NK-92 treated with Interleukin-12 subunit alpha and Interleukin-12 subunit beta, amount 100 ng/mL, for 24 hours (cell line): ENCODE measurements around the gene DRG2.

Experiments used
- DNase-seq: peaks from one replicate; lab custom pipeline; 2025; lab: John Stamatoyannopoulos, UW

Gene DRG2

DNA sequence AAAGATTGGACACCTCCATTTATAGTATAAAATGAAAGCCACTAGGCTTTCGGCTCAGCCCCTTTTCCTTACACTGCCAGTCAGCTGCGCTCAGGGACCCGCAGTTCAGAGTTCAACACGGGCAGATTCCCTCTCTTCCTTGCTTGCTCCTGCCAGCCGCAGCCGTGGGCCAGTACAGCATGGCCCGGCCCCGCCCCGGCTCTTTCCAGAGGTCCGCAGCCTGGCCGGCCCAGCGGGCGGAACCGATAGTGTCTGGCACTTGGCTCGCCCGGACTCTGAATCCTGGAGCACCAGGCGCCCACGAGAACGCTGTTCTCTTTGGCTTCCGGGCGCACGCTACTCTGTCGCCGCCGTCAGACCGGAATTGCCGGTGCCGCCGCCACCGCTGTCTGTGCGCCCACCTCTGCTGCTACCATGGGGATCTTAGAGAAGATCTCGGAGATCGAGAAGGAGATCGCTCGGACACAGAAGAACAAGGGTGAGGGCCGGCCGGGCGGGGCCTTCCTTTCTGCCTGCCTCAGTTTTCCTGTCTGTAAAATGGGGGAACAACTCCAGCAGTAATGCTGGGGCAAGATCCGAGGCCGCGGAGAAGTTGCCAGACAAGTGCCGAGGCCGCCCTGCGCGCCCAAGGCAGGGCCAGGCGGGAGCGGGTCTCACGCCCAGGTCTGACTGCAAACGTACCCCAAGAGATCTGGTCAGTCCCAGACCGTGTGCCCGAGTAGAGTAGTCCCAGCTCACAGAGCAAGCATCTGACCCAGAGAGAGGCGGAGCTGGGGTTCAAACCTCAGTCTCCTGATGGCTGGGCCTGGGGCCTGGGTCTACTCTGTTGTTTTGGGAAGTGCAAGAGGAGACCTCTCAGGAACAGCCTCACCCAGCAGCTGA lies at the start of gene DRG2:
DRG2 (plus strand) TSS at position 339 of the 882 bp plus-strand sequence; CDS start at position 415, 76 bp downstream.
- DNase-seq = peak; percentile 55

- no peak for DNase-seq
These were observed 49.4 kb upstream of the DRG2 start for GRCh38 chr17:18038149-18038850.

DNA sequence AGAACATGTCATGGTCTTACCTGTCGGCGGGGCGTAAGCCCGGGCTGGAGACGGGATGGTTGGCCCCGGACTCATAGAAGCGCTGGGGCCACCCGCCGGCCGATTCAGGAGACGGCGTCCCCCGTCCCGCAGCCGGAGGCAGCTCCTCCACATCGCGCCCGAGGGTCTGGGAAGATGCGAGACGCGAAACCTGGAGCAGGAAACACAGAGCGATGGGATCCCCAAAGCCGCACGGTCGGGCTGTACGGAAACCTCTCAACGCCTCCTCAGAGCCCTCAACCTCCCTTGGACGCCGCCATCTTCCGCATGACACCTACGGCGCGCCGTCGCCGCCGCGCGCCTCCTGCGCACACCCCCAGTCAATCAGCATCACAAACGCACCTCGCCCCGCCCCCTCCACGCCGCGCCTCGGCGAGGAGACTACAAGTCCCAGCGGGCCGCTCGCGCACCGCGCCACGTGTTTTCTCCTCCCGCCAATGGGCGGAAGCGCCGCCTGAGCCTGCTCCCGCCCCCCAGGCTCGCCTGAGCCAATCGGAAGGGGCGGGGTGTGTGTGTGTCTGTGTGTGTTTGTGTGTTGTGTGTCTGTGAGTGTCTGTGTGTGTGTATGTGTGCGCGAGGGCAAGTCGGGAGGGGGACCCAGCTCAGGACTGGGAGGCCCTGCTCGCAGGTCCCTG lies 48.8 kb upstream of the DRG2 start, which contains the start of the genes ATPAF2 and GID4:
ATPAF2 (minus strand) TSS at position 308 of the 674 bp plus-strand sequence; CDS start at position 153, 155 bp downstream.
GID4 (plus strand) TSS at position 548 of the 674 bp plus-strand sequence; CDS start at position 605, 57 bp downstream.
- peak; percentile 90 for DNase-seq

DNA sequence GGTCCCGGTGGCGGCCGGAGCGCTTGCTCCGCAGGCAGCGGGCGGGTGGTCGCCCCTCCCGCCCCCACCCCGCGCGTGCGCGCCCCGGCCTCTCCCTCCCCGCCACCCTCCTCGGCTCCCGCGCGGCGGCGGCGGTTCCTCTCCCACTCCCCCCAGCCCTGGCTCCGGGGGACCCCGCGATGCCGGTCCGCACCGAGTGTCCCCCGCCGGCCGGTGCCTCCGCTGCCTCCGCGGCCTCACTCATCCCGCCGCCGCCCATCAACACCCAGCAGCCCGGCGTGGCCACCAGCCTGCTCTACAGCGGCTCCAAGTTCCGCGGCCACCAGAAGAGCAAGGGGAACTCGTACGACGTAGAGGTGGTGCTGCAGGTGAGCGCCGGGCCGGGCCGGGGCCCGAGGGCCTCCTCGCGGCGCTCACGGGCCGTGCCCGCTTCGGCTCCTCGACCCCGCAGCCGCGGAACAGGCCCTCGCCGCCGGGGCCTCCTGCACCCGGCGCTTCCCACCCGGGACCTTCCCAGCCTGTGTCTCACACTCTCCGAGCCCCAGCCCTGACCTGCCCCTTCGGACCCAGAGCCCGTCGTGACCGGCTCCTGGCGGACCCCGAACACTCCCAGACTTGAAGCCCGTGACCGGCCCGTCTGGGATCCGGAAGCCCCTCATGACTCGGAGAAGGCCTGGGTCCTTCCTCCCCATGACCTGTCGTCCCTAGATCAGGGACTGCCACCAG lies 48.0 kb upstream of the DRG2 start:
- DNase-seq = no peak

GRCh38 chr17:18040261-18040858 lies 47.4 kb upstream of the DRG2 start:
- no peak for DNase-seq

- DNase-seq = no peak
These were observed 46.0 kb upstream of the DRG2 start for GRCh38 chr17:18041776-18042175.

- DNase-seq = no peak
These were observed 44.8 kb upstream of the DRG2 start for GRCh38 chr17:18042983-18043382.

GRCh38 chr17:18043491-18043890 lies 44.3 kb upstream of the DRG2 start:
- no peak for DNase-seq

- no peak for DNase-seq
These were observed 43.1 kb upstream of the DRG2 start for GRCh38 chr17:18044609-18045008.

GRCh38 chr17:18045691-18046350 lies 41.9 kb upstream of the DRG2 start:
- DNase-seq = no peak

- no peak for DNase-seq
These were observed 32.2 kb upstream of the DRG2 start for GRCh38 chr17:18055597-18055996.

- no peak for DNase-seq
These were observed 31.5 kb upstream of the DRG2 start for GRCh38 chr17:18056214-18056613.

GRCh38 chr17:18059283-18059682 lies 28.5 kb upstream of the DRG2 start:
- no peak for DNase-seq

GRCh38 chr17:18064053-18064452 lies 23.7 kb upstream of the DRG2 start:
- DNase-seq = no peak

DNA sequence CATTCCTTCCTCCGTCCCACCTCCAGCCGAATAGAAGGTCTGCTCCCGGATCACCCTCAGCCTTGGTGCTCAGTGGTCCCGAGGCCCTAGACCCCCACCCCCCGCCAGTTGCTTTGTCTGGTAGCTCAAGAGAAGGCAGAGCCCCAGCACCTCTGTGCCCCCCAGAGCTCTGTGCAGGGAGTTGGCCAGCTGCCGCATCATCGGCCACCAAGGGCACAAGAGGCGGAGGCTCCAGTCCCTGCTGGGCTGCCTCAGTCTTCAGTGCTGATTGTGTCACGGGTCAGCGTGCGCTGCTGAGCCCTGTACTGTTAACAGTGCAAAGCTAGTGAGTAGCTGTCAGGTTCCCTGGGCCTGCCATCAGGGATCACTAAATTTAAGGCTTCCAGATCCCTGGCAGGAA lies 22.2 kb upstream of the DRG2 start:
- no peak for DNase-seq

- DNase-seq = no peak
These were observed 20.9 kb upstream of the DRG2 start for GRCh38 chr17:18066866-18067265.

- no peak for DNase-seq
These were observed 18.6 kb upstream of the DRG2 start for GRCh38 chr17:18069101-18069500.

DNA sequence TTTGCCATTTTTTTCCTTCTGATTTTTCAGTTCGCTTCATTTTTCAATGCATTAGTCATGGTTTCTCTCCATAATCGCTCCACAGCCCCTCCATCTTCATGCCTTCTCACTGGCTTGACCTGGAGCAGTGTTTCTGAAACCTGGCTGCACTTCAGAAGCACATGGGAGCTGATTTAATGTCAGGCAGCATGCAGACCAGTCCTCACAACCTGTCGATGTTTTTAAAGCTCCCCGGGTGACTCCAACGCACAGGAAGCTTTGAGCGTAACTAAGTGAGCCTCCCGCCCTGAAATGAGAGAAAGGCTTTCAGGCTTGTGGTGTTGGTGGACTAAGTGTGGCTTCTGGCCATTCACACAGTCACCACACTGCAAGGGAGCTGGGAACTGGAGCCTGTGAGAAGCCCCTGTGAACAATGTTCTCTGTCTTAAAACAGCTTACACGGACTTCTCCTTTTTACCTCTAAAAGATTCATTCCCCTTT lies 16.8 kb upstream of the DRG2 start:
- no peak for DNase-seq

- DNase-seq = no peak
These were observed 16.0 kb upstream of the DRG2 start for GRCh38 chr17:18071751-18072150.

GRCh38 chr17:18074566-18075272 lies 13.0 kb upstream of the DRG2 start:
- no peak for DNase-seq
